GM12878 (cell line): ENCODE measurements around the gene USP31. TPM values are rescaled to one million over a fixed set of nuclear protein-coding genes. Genes with fewer than 3 reads are reported as not detected.

Experiments used
- ATAC-seq: fragments of 200-7000 bp; cut with Tn5 transposase; 3 replicates; pipeline ENCODE4 v1.9.1; 2020; ENCODE audit warnings: mild to moderate bottlenecking, moderate library complexity
- BruUV-seq: library from RNA; stranded (reverse); fragments of 400-500 nt; replicated peaks from 2 replicates; lab custom pipeline; 2021; lab: Mats Ljungman, UMichigan
- CTCF ChIA-PET: fragments of 300-600 bp; sonication (Branson Sonifier 250); formaldehyde crosslinking; extraction: SDS; loops from one replicate; lab custom pipeline; 2021; ENCODE audit warnings: inconsistent platforms; lab: Yijun Ruan, JAX
- POLR2A ChIA-PET: fragments of 350-600 bp; formaldehyde crosslinking; extraction: SDS; loops from one replicate; lab custom pipeline; 2021; ENCODE audit warnings: inconsistent platforms; lab: Charles Lee
- RAD21 ChIA-PET: fragments of 300-600 bp; sonication (Branson Sonifier 250); formaldehyde crosslinking; loops from one replicate; lab custom pipeline; 2023; ENCODE audit warnings: antibody characterized with exemption; ENCODE audit not compliant: unreplicated experiment; lab: Charles Lee
- SMC1A ChIA-PET: fragments of 300-600 bp; sonication (Branson Sonifier 250); formaldehyde crosslinking; loops from one replicate; lab custom pipeline; 2023; ENCODE audit not compliant: unreplicated experiment, uncharacterized antibody; lab: Charles Lee
- DNase-seq: peaks from one replicate; pipeline ENCODE4 v3.0.0-alpha.2; 2011; ENCODE audit warnings: low read depth, low spot score
- FAIRE-seq: peaks from 3 replicates; lab custom pipeline; 2011; peaks lifted over from hg19 to GRCh38; lab: Jason Lieb, UNC
- H2AFZ ChIP-seq: 2 replicates; pipeline ENCODE4 v1.6.0; 2011; ENCODE audit warnings: low read depth, low read length, control low read depth; ENCODE audit not compliant: control insufficient read depth
- H3K27ac ChIP-seq: 2 replicates; pipeline ENCODE4 v1.5.1; 2011; ENCODE audit warnings: control low read depth; ENCODE audit not compliant: control insufficient read depth, insufficient read depth
- H3K27me3 ChIP-seq, 2 experiments: replicated peaks in 1 of 2; 2 replicates each; pipeline versions ENCODE4 v1.6.0 to v1.6.1; 2011; ENCODE audit warnings: low read length in 1 of 2; ENCODE audit not compliant: control insufficient read depth in 2 of 2, insufficient read depth in 2 of 2
- H3K36me3 ChIP-seq, 2 experiments: 2 replicates each; pipeline ENCODE4 v1.5.1; 2011; ENCODE audit warnings: low read length in 1 of 2; ENCODE audit not compliant: control insufficient read depth in 2 of 2, insufficient read depth in 2 of 2
- H3K4me1 ChIP-seq: 2 replicates; pipeline ENCODE4 v1.6.1; 2011; ENCODE audit warnings: mild to moderate bottlenecking, low read length, moderate library complexity, mixed read lengths; ENCODE audit not compliant: control insufficient read depth, insufficient read depth
- H3K4me2 ChIP-seq: 2 replicates; pipeline ENCODE4 v1.6.0; 2011; ENCODE audit warnings: control low read depth; ENCODE audit not compliant: control insufficient read depth, insufficient read depth
- H3K4me3 ChIP-seq: fragments of 200-600 bp; sonication (generic); 2 replicates; pipeline ENCODE4 v1.5.1; 2016
- H3K79me2 ChIP-seq: 2 replicates; pipeline ENCODE4 v1.6.0; 2011; ENCODE audit warnings: low read length; ENCODE audit not compliant: control insufficient read depth, insufficient read depth
- H3K9ac ChIP-seq: 2 replicates; pipeline ENCODE4 v1.8.0; 2011; ENCODE audit warnings: low read length, control low read depth, mixed read lengths; ENCODE audit not compliant: control insufficient read depth, insufficient read depth
- H3K9me3 ChIP-seq: replicated peaks from 3 replicates; pipeline ENCODE4 v1.5.1; 2011; ENCODE audit warnings: mild to moderate bottlenecking, low read length; ENCODE audit not compliant: control insufficient read depth, insufficient read depth
- H4K20me1 ChIP-seq: 2 replicates; pipeline ENCODE4 v1.6.0; 2011; ENCODE audit not compliant: control insufficient read depth, insufficient read depth
- ATF7 ChIP-seq: fragments of 450-650 bp; IDR thresholded peaks from 2 replicates; pipeline ENCODE4 v1.6.1; 2016; ENCODE audit warnings: low read depth, mild to moderate bottlenecking
- E4F1 ChIP-seq: fragments of 450-650 bp; IDR thresholded peaks from 2 replicates; pipeline ENCODE4 v1.6.1; 2018; ENCODE audit warnings: borderline replicate concordance, mild to moderate bottlenecking; ENCODE audit not compliant: partially characterized antibody
- EED ChIP-seq: sonication (generic); IDR thresholded peaks from 2 replicates; pipeline ENCODE4 v1.6.1; 2016; ENCODE audit warnings: antibody characterized with exemption, low read depth
- HDAC6 ChIP-seq: fragments of 200-600 bp; sonication (generic); IDR thresholded peaks from one replicate; pipeline ENCODE4 v1.8.0; 2017; ENCODE audit warnings: antibody characterized with exemption; ENCODE audit not compliant: unreplicated experiment
- MEF2B ChIP-seq: fragments of 450-650 bp; IDR thresholded peaks from 2 replicates; pipeline ENCODE4 v1.6.1; 2018; ENCODE audit warnings: mild to moderate bottlenecking, moderate library complexity; ENCODE audit not compliant: partially characterized antibody, poor library complexity, severe bottlenecking
- POLR2AphosphoS2 ChIP-seq: IDR thresholded peaks from 2 replicates; pipeline ENCODE4 v1.6.1; 2011; ENCODE audit warnings: low read depth, mild to moderate bottlenecking, low read length, improper control_type of control experiment, moderate library complexity
- ZNF274 ChIP-seq: IDR thresholded peaks from one replicate; pipeline ENCODE4 v1.8.0; 2011; ENCODE audit not compliant: insufficient read length, insufficient read depth
- ZNF622 ChIP-seq: fragments of 450-650 bp; IDR thresholded peaks from 2 replicates; pipeline ENCODE4 v1.6.1; 2017; ENCODE audit warnings: mild to moderate bottlenecking, inconsistent platforms
- WGBS: methylation state at CpG from one replicate; pipeline ENCODE4 v1.1.6; 2016; ENCODE audit warnings: low lambda C conversion rate; ENCODE audit not compliant: insufficient replicate concordance, insufficient coverage; ENCODE audit errors: missing lambda C conversion rate; 5-methylcytosine and 5-hydroxymethylcytosine counted together
- in situ Hi-C: fragments of 300-500 bp; cut with MboI; formaldehyde crosslinking; loops from 9 replicates; pipeline ENCODE4 v1.14.3; 2018; ENCODE audit warnings: mixed read lengths
- intact Hi-C: fragments of 100-400 bp; cut with micrococcal nuclease; formaldehyde crosslinking; loops from one replicate; pipeline ENCODE4 v1.14.2; 2022; ENCODE audit not compliant: unreplicated experiment
- polyA plus RNA-seq, 11 experiments: library from polyadenylated mRNA; depleted of rRNA in 4 of 11; unstranded in 6 of 11; stranded (reverse) in 5 of 11; fragments of >200 nt; fragmentation: Nextera tagmentation in 4 of 11; fragmentation: Illumina TruSeq in 1 of 11; extraction: Ambion mirVana in 4 of 11; extraction: Trizol in 1 of 11; gene quantifications; 1 replicate in 1 of 11; 2 replicates in 10 of 11; pipeline versions ENCODE4 v1.2.1 to v1.2.3, GENCODE V29; 2011 to 2016; ENCODE audit warnings: inconsistent platforms in 2 of 11, missing spikeins in 2 of 11, low read depth in 1 of 11
- total RNA-seq, 4 experiments: library from RNA; depleted of rRNA in 3 of 4; stranded (reverse); fragments of >200 nt in 3 of 4; fragmentation: Illumina TruSeq in 1 of 4; extraction: Trizol in 1 of 4; gene quantifications; 2 replicates each; pipeline versions ENCODE4 v1.2.1 to v1.2.3, GENCODE V29; 2013 to 2021
- TF ChIP-seq, protein P1 (sequence below): fragments of 450-650 bp; IDR thresholded peaks from 2 replicates; pipeline ENCODE4 v1.6.1; 2017; ENCODE audit warnings: mild to moderate bottlenecking, low read depth, inconsistent platforms; ENCODE audit not compliant: poor library complexity, severe bottlenecking

Gene USP31
- total and polyA plus RNA-seq, 10 of the 15 experiments (the other 5 are each of a cell fraction or from before 2014, with no cell fraction given): 0.87 to 6.5 (median 3.2) TPM

DNA sequence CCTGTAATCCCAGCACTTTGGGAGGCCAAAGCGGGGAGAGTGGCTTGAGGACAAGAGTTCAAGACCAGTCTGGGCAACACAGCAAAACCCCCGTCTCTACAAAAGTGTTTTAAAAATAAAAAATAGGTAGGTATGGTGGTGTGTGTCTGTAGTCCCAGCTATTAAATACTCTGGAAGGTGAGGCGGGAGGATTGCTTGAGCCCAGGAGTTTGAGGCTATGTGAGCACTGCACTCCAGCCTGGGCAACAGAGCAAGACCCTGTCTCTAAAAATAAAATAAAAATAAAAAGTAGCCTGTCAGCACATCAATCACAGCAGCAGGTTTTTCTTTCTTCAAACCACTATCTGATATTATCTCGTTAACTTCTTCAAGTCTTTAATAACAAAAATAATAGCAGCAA is 1.6 kb downstream of the USP31 start:
- H3K36me3 ChIP-seq: no peaks in the 10 kb centered on the region
- in situ Hi-C loops: no loop called here
- BruUV-seq: TSS peak; percentile 67
- no peaks in the 10 kb centered on the region for H4K20me1 ChIP-seq
- H3K27me3 ChIP-seq: no peaks in the 10 kb centered on the region
- H3K27ac ChIP-seq: no peak overlapping the region
- no peak for TF ChIP-seq POLR2AphosphoS2
- TF ChIP-seq ZNF622: no peak
- no peak for TF ChIP-seq MEF2B
- TF ChIP-seq ZNF274: no peak
- TF ChIP-seq EED: no peak
- no peak for TF ChIP-seq ATF7
- TF ChIP-seq, protein P1, sequence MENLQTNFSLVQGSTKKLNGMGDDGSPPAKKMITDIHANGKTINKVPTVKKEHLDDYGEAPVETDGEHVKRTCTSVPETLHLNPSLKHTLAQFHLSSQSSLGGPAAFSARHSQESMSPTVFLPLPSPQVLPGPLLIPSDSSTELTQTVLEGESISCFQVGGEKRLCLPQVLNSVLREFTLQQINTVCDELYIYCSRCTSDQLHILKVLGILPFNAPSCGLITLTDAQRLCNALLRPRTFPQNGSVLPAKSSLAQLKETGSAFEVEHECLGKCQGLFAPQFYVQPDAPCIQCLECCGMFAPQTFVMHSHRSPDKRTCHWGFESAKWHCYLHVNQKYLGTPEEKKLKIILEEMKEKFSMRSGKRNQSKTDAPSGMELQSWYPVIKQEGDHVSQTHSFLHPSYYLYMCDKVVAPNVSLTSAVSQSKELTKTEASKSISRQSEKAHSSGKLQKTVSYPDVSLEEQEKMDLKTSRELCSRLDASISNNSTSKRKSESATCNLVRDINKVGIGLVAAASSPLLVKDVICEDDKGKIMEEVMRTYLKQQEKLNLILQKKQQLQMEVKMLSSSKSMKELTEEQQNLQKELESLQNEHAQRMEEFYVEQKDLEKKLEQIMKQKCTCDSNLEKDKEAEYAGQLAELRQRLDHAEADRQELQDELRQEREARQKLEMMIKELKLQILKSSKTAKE: no peak
- no peak for TF ChIP-seq E4F1
- TF ChIP-seq HDAC6: no peak
- 87% methylated on average over 4 of the region's 4 CpGs for WGBS
- CTCF ChIA-PET: interaction anchor here (0.7 to 1.8 kb wide), 4 partner anchors 249 to 359 kb away, joined by 3 to 5 read pairs (median 4); no protein-coding TSS in a partner anchor
- SMC1A ChIA-PET: no interaction called here
- no peak overlapping the region for H3K9ac ChIP-seq
- no peaks in the 10 kb centered on the region for H3K9me3 ChIP-seq
- FAIRE-seq (no peak), DNase-seq (no peak), ATAC-seq (no peak)
- H3K4me1 ChIP-seq: no peaks in the 10 kb centered on the region; the same call in 1 of the 2 replicates
- peak overlapping the region; percentile 79; the same call in 1 of the 2 replicates for H3K4me3 ChIP-seq
- intact Hi-C loops: no loop called here
- H2AFZ ChIP-seq: no peak overlapping the region
- peaks cover 13% of the 10 kb centered on the region for H3K79me2 ChIP-seq
- POLR2A ChIA-PET: no interaction called here
- RAD21 ChIA-PET: no interaction called here
- peak overlapping the region; percentile 68 for H3K4me2 ChIP-seq
